SW 1271 (cell line): ENCODE measurements around the gene PCDHGA4.
A peak's percentile ranks its signal among the peaks of the same experiment; 100 is the strongest.
"Not testable (repeated sequence)": the region's sequence is repeated elsewhere in the genome, so short reads cannot be mapped to it uniquely, and the experiment has no call there.

Experiments used
- DNase-seq, 2 experiments: peaks; one replicate each; lab custom pipeline; 2025; lab: John Stamatoyannopoulos, UW

The PCDHGA4 gene

DNA sequence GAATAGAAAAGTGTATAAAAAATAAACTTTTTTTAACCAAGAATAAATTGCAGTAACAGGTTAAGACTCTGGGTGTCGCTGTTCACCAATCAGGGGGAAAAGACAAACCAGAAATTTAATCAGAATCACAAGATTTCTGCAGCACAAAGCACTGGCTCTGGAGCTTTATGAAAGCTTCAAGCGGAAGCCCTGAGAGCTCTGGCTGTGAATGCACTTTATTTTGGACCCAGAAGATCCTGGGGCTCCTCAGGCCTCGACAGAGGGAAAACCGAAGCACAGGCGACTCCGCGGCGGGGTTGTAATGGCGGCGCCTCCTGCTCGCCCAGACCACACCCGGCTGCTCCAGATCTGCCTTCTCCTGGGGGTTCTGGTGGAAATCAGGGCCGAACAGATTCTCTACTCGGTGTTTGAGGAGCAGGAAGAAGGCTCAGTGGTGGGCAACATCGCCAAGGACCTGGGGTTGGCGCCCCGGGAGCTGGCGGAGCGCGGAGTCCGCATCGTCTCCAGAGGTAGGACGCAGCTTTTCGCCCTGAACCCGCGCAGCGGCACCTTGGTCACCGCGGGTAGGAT lies at the start of gene PCDHGA4:
Gene PCDHGA4 (plus strand): TSS at position 122 of the 570 bp plus-strand sequence. CDS start 87 bp downstream, at position 209.
- peak in 1 of 2 experiments; percentile 13 for DNase-seq

DNA sequence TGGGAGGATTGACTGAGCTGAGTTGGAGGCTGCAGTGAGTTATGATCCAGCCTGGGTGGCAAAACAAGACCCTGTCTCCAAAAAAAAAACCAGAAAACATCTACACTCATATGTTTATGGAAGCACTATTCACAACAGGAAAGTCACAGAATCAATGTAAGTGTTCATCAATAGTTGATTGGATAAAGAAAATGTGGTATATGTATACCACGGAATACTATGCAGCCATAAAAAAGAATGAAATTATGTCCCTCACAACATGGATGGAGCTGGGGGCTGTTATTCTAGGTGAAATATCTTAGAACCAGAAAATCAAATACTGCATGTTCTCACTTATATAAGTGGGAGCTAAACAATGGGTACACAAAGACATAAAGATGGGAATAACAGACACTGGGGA lies 48.2 kb upstream of the PCDHGA4 start:
- DNase-seq = no peak

GRCh38 chr5:141313711-141314110 lies 41.1 kb upstream of the PCDHGA4 start:
- no peak for DNase-seq

- DNase-seq = not testable (repeated sequence)
Measured at GRCh38 chr5:141316963-141317362, 37.9 kb upstream of the PCDHGA4 start.

GRCh38 chr5:141319202-141319601 lies 35.6 kb upstream of the PCDHGA4 start:
- no peak for DNase-seq

- DNase-seq = no peak
Measured at GRCh38 chr5:141319699-141320098, 35.1 kb upstream of the PCDHGA4 start.

GRCh38 chr5:141320225-141321169 lies 34.3 kb upstream of the PCDHGA4 start, which contains the start of gene TAF7:
Gene TAF7, minus strand, starts transcription at chr5:141320784. Its CDS starts 740 bp downstream, at chr5:141320044.
- peak; percentile 91 to 94 for DNase-seq

GRCh38 chr5:141322261-141322660 lies 32.6 kb upstream of the PCDHGA4 start:
- DNase-seq = no peak

DNA sequence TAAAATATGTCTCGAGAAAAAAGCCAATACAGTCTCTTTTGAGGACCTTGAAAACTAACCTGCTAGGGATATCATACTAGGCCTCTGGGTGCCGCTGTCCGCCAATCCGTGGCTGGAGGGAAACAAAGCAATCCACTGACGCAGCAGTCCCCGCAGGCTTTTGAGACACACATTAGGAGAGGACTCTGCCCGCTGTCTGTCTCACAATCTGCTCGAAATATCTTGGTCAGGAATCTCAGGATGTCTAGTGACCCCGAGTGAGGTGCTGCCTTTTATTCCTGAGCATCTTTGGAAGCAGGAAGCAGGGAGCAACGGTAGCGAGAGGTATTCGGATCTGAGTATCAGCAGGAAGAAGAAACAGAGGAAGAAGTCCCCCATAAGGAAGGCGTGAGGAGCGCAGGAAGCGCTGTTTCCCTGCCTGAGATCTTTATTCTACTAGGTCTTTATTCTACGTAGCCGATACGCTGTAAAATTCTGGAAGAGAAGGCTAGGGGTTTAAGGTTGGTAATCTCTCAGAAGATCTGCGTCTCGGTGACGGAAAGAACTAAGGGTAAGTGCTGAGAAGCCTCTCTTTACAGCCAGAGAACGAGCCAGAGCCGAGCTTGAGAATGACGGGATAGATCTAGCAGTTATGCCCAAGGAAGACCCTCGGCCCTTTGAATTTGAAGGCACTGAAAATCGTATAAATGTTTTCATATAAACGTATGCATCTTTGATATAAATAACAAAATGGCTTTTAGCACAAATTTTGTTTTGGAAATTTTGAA lies 28.6 kb upstream of the PCDHGA4 start:
- no peak for DNase-seq

- DNase-seq = no peak
Measured at GRCh38 chr5:141328231-141328630, 26.6 kb upstream of the PCDHGA4 start.

- DNase-seq = peak in 1 of 2 experiments; percentile 26
Measured at GRCh38 chr5:141330299-141331080, 24.3 kb upstream of the PCDHGA4 start, which contains the start of gene PCDHGA1. Gene PCDHGA1, plus strand, starts transcription at chr5:141330514.

GRCh38 chr5:141332571-141332970 lies 22.2 kb upstream of the PCDHGA4 start:
- DNase-seq = not testable (repeated sequence)

- no peak for DNase-seq
Measured at GRCh38 chr5:141338538-141339306, 16.1 kb upstream of the PCDHGA4 start, which contains the start of gene PCDHGA2. Gene PCDHGA2, plus strand, starts transcription at chr5:141338760.

GRCh38 chr5:141340781-141341354 lies 14.0 kb upstream of the PCDHGA4 start:
- DNase-seq = not testable (repeated sequence)

DNA sequence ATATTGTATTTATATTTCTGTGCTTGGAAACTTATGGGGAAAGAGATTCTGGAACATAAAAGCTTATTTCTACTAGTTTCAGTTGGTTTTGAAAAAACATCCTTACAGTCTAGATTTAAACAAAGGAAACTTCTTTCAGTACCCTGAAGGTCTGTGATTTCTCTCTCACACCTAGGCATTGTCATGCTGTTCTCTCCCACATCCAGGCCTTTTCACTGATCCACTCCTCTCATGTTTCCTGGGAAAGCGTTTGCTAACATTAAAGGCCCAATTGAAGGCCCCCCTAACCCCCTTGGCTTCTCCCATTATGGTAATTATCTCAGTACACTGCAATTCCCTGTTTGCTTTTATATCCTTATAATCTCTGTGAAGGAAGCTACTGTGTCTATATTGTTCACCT lies 12.0 kb upstream of the PCDHGA4 start:
- no peak for DNase-seq

DNA sequence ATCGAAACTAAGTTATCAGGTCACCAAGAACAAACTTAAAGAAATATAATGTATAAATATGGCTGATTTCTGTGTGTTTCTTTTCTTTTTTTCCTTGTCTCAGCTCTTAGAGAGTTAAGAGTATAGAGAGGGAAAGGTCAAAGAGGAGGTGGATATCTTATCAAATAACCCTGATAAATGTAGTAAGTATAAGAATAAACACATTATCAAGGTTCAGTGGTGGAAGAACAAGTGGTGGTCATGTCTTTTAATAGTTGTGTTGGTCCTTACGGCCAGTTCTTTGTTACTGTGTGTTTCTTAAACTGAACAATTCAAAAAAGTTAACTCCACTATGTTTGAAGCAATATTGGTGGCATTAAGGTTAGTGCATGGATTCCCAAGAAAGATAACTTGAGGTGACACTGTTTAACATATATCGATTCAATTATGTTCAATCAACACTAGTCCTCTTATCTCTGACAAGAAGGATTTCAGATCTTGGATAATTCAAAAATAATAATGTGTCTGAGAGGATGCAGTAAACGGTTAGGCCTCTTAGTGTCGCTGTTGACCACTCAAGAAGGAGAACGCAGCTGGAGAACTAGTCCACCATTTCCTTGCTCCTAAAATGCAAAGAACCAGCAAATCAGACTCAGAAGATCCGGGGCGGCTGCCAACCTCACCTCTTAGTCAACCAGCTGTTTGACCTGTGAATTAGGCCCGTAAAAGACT lies 11.4 kb upstream of the PCDHGA4 start, which contains the start of gene PCDHGA3:
Gene PCDHGA3 (plus strand): TSS at position 588 of the 711 bp plus-strand sequence. CDS start 205 bp downstream, outside the sequence.
- DNase-seq = no peak

DNA sequence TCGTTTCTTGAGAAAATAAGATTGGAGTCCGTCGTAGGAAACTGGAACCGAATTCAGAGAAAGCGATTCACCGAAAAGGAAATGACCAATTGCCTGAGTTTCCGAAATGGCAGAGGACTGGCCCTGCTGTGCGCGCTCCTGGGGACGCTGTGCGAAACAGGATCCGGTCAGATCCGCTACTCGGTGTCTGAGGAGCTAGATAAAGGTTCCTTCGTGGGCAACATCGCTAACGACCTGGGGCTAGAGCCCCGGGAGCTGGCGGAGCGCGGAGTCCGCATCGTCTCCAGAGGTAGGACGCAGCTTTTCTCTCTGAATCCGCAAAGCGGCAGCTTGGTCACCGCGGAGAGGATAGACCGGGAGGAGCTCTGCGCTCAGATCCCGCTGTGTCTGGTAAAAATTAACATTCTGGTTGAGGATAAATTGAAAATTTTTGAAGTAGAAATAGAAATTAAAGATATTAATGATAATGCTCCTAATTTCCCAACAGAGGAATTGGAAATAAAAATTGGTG lies 10.8 kb upstream of the PCDHGA4 start:
- DNase-seq = no peak

DNA sequence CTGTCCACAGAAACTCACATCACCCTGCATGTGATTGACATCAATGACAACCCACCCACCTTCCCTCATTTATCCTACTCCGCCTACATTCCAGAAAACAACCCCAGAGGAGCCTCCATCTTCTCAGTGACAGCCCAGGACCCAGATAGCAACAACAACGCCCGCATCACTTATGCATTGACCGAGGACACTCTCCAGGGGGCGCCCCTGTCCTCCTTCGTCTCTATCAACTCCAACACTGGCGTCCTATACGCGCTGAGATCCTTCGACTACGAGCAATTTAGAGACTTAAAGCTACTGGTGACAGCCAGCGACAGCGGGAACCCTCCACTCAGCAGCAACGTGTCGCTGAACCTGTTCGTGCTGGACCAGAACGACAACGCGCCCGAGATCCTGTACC lies 9.5 kb upstream of the PCDHGA4 start:
- no peak for DNase-seq

DNA sequence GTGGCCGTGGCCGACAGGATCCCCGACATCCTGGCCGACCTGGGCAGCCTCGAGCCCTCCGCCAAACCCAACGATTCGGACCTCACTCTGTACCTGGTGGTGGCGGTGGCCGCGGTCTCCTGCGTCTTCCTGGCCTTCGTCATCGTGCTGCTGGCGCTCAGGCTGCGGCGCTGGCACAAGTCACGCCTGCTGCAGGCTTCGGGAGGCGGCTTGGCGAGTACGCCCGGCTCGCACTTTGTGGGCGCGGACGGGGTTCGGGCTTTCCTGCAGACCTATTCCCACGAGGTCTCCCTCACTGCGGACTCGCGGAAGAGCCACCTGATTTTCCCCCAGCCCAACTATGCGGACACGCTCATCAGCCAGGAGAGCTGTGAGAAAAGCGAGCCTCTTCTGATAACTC lies 8.8 kb upstream of the PCDHGA4 start:
- not testable (repeated sequence) for DNase-seq
